GM08714 (cell line): ENCODE results near the gene CKM.
A peak's percentile ranks its signal among the peaks of the same experiment; 100 is the strongest.

Experiments used
- H3K4me3 ChIP-seq: fragments of 200-500 bp; sonication (Bioruptor generic); 2 replicates; pipeline ENCODE4 v1.5.1; 2014; ENCODE audit warnings: mild to moderate bottlenecking, low read length, inconsistent platforms
- ZNF274 ChIP-seq: IDR thresholded peaks from 2 replicates; pipeline ENCODE4 v1.6.1; 2012; ENCODE audit warnings: mild to moderate bottlenecking, low read depth, low read length

The CKM gene

DNA sequence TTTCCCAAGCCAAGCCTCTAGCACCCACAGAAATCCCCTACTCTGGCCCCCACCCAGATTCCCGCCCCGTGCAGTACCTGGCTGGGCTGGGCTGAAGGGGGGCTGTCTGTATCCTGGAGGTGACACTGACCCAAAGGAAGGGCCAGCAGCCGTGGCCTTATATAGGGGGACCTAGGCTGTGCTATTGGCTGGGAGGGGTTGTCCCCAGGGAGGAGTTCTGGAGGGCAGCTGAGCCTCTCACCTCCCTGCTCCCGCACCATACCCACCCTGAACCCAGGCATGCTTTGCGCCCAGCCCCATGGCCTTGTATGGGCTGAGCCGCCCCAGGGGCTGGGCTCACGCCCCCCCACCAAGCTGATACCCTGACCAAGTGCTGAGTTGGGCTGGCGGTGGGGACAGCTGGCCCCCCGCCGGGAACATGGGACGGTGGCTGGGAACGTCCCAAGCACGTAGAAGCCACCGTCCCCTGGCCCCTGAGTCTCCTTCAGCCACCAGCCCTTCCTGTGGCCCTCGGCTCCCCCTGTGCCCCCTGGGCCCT is at the start of gene CKM:
Gene CKM (minus strand): TSS at position 132 of the 538 bp plus-strand sequence. CDS start 3,162 bp downstream, outside the sequence.
- no peak for TF ChIP-seq ZNF274

DNA sequence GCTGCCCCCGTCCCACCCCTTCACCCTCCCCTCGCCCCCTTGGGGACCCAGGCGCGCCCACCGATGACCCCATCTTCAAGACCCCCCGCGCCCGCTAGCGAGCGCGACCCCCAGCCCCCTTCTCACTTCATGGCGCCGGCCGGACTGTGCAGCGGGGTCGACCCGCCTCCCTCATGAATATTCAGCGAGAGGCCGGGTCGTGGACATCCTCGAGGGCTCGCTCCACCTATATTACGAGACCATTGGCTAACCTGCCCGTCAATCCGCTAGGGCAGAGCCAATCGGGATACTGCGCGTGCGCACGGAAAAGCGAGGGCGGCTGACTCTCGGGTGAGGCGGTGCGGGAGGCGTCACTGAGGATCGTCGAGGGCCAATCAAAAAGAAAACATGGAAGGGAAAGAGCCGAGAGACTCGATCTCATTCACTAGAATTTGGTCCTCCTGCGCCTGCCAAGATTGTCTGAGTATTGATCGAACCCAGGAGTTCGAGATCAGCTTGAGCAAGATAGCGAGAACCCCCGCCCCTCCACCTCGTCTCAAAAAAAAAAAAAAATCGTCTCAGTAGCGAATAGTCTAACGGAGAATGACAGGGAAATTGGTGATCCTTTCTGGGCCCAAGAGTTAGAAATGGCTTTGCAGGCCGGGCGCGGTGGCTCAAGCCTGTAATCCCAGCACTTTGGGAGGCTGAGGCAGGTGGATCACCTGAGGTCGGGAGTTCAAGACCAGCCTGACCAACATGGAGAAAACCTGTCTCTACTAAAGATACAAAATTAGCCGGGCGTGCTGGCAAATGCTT is 47.9 kb upstream of the CKM start, which contains the start of gene ERCC2:
Gene ERCC2 (minus strand): TSS at position 164 of the 795 bp plus-strand sequence. CDS start 33 bp downstream, at position 131.
- H3K4me3 ChIP-seq: peak within 1 kb of the TSS; percentile 82
- TF ChIP-seq ZNF274: no peak

More for the DNA sequence above, at the start of gene CKM:
- no peak within 1 kb of the TSS for H3K4me3 ChIP-seq

DNA sequence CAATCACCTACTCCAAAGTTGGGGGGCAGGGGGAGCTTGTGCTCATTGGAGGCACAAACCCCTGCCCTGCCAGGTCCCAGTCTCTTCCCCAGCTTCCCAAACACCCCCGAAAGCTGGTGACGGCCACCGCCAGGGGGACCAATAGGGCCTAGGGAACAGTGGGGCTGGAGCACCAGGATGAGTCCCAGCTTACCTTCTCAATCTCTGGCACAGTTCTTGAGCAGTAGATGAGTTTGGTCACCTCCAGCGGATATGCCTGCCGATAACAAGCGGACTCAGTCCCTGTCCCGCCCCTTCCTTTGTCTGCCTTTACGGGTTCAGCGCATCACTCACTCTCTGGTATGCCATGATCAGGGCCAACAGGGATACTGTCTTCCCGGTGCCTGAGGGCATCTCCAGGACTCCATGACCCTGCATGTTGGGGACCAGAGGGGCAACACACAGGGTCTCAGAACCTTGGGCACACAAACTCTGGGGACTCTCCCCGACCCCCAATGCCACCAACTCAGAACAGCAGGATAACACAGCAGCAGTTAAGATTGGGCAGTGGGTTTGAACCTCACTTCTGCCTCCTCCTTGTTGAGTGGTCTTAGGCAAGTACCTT is 46.2 kb upstream of the CKM start:
- H3K4me3 ChIP-seq: no peak overlapping the region
- TF ChIP-seq ZNF274: no peak

DNA sequence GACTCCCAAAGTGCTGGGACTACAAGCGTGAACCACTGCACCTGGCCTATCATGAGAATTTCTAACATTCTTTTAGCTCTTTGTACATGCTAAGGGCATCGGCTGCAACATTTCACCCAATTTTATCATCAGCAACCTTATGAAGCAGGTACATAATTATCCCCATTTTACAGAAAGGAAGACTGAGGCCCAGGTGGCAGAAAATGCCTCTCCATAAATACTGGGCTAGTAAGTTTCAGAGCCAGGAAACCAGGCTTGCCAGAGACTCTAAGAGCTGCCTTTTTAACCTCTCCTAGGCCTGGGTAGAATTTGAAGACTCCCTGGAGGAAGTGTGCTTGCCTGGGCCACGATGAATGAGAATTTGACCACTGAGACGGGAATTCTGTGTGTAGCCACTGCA is 45.5 kb upstream of the CKM start:
- H3K4me3 ChIP-seq: no peak overlapping the region
- no peak for TF ChIP-seq ZNF274

DNA sequence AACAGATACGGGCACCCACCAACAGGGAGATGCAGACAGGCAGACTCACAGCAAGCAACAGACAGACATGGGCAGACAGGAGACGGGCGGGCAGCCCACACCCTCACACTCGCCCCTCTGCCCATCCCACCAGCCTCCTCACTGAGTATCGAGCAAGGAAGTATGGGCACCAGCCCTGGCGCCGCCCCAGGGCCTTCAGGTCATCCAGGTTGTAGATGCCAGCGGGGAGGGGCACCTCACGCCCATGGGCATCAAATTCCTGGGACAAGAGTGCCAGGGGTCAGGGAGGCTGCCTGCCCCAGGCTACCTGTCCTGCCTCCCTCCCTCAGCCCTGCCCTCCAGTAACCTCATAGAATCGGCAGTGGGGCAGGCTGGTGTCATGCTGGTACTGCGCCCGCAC is 42.0 kb upstream of the CKM start:
- H3K4me3 ChIP-seq: no peak overlapping the region
- TF ChIP-seq ZNF274: no peak

DNA sequence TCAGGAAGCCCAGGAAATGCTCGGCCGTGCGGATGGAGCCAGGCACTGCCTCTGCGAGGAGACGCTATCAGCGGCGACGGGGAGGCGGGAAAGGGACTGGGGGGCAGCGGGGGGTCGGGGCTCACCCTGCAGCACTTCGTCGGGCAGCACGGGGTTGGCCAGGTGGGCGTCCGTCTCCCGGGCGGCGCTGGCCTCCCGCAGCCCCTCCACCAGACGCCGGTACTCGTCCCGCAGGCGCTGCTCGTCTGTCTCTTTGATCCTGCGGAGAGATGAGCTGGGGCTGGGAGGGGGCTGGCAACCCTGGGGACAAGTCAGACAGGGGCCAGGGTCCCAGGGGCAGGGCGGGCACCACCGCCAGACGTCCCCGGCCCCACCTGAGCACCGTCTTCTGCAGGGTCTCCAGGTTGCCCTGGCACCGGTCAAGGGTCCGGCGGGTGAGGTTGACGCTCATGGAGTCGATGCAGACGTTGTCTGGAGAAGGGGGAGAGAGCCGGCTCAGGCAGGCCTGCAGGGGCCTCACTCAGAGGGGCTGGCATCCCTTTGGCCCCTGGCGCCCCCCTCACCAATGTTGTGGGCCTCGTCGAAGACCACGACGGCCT is 41.3 kb upstream of the CKM start:
- H3K4me3 ChIP-seq: no peak overlapping the region

DNA sequence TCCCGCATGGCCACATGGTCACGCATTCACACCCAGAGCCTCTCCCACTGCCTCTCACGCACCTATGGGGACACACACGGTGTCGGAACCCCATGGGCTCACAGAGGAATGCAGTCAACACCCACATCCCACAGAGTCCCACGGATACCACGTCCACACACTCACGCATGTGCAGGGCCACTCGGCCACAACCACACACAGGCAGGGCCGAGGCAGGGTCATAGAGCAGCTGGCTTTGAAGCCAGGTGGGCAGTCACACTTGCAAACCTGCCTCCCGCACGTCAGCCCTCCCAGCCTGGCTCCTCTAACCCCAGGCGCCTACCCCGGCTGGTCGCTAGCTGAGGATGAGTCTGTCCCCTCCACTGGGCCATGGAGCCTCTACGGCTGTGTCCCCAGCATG is 39.6 kb upstream of the CKM start:
- H3K4me3 ChIP-seq: no peak overlapping the region
- no peak for TF ChIP-seq ZNF274

More for the DNA sequence above, 41.3 kb upstream of the CKM start:
- no peak for TF ChIP-seq ZNF274

DNA sequence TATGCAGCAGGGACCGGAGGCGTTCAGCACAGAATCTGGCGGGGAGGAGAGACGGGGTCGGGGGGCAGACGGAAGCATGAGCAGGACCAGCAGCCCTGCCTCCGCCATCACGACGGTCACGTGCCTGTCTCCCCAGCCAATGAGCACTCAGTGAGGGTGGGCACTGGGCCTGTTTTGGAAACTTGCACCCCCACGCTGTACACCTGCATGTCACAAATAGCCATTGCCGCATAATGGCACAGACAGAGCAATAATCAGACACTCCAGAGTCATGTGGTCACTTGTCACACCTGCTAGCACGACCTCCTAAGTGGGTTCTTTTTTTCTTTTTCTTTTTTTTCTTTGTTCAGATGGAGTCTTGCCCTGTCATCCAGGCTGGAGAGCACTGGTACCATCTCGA is 38.9 kb upstream of the CKM start:
- H3K4me3 ChIP-seq: no peak overlapping the region
- no peak for TF ChIP-seq ZNF274

DNA sequence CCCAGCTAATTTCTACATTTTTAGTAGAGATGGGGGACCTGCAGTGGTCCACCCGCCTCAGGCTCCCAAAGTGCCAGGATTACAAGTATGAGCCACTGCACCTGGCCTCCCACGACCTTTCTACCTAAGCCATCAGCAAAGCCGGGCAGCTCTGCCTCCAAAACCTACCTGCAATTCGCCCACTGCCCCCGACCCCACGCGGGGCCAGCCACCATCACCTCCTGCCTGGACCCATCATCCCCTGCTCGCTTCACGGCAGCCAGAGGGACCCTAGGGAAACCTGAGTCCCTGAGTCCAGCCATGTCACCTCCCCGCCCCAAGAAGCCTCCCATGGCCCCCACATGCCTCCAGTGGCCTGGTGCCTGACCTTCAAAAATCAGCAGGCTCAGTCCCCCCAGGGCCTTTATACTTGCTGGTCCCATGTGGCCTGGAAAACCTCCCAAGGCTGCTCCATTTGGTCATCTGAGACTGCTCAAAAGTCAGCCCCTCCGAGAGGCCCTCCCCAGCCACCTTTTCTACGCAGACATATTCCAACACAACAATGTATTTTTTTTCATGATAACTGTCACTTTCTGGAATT is 35.6 kb upstream of the CKM start:
- H3K4me3 ChIP-seq: no peak overlapping the region
- no peak for TF ChIP-seq ZNF274

DNA sequence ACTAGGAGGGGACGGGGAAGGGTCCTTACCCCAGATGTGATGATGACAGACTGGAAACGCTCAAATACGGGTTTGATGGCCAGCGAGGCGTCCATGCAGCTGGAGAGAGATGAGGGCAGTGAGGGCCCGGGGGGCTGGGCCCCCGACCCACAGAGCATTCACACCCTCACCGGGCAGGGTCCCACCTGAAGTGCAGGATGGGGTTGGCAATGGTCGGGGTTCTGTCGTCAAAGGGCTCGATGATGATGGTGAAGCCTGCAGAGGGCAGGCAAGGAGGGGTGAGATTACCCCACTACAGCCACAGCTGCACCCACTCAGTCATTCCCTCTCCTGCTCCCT is 34.7 kb upstream of the CKM start:
- no peak for TF ChIP-seq ZNF274

DNA sequence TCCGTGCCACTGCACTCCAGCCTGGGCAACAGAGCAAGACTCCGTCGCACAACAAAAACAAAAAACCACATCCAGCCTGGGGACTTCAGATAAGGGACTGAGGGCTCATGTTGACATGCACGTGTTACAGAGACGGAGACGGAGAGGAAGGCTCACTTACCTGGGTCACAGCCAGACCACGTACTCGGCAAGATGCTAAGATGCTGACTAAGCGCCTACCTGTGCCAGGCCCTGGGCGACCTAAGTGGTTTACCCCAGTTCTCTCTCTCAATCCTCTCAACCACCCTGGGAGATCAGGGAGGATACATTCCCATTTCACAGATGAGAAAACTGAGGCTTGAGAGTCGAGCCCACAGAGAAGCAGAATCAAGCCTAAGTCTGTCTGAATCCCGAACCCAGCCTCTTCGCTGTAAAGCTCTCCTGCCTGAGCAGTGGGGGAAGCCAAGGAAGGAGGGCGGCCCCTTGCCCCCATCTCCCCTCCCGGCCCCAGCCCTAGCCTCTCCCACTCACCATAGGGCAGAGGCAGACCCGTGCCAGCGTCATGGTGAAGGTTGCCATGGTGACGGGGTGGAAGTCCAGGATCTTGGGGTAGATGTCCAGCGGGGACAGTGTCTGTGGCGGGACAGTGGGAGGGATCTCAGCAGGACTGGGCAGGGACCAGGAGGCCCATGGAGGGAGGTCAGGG is 34.2 kb upstream of the CKM start:
- no peak for TF ChIP-seq ZNF274

More for the DNA sequence above, 34.7 kb upstream of the CKM start:
- no peak overlapping the region for H3K4me3 ChIP-seq

DNA sequence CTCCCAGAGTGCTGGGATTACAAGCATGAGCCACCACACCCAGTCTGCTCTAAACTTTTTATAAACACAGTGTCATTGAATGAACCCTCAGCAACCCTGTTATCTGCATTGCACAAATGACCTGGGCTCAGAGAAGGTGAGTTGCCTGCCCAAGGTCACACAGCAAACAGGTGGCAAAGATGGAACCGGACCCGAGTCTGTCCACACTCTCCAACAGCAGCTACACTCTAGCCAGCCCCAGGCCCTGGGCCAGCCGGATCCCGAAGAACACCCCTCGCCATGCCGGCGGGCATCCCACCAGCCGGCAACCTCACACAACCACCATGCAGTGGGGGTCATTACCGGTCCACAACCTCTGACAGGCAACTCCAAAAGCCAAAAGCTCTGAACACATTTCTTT is 33.2 kb upstream of the CKM start:
- H3K4me3 ChIP-seq: no peak overlapping the region
- TF ChIP-seq ZNF274: no peak

More for the DNA sequence above, 34.2 kb upstream of the CKM start:
- no peak overlapping the region for H3K4me3 ChIP-seq

DNA sequence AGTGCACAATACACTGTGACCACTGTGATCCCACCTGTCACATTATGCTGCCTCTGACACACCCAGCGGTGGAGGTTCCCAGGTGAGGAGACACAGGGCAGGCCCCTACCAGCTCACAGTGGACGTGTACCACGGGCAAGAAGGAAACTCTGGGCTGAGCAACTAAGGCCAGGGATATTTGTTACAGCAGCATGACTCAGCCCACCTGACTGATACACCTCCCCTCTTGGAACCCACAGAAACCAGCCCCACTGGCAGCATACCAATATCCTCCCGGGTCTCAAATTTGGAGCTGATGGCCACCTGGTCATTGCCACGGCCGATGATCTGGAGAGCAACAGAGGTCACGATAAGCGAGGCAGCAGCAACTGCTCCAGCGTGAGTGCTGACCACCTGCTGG is 32.7 kb upstream of the CKM start:
- no peak for TF ChIP-seq ZNF274
- H3K4me3 ChIP-seq: no peak overlapping the region
